SK-N-DZ (cell line): ENCODE data around the gene ZNF135.

Experiments used
- DNase-seq: peaks from one replicate; pipeline ENCODE4 v3.0.0-alpha.2; 2015; ENCODE audit warnings: low spot score

Gene ZNF135

DNA sequence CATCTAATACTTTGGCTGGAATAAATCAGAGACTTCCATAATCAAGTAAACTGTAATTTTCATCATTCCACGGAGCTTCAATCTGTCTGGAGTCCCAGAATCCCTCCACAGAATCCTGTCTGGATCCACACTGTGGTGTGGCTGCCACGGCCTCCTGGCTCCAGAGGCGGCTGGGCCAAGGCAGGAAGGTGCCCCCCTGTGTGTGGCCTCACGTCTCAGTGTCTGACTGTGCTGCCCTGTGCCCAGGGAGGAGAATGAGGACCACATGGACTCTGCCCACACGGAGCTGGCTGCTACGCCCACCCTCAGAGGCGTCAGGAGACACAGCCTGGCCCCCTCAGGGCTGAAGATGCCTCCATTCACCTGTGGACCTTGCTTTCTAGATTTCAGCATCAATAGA is 12.2 kb upstream of the ZNF135 start:
- DNase-seq, result no peak

DNA sequence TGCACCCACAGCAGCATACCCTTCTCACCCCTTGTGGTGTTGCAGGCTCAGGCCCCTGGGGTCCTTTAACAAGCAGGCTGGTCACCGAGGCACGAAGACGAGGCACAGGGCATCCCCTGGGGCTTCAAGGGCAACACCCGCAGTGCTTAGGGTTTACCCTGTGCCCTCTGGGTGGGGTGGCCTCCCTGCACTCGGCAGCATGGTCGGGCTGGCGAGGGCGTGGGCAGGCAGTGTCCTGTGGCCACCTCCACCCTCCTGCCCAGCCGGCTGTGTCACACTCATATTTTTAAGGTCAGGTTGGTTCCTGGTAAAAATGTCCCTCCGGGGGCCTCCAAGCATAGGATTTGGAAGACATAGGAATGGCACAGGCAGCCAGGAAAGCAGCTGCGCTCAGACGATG is 11.4 kb upstream of the ZNF135 start:
- DNase-seq, result no peak

DNA sequence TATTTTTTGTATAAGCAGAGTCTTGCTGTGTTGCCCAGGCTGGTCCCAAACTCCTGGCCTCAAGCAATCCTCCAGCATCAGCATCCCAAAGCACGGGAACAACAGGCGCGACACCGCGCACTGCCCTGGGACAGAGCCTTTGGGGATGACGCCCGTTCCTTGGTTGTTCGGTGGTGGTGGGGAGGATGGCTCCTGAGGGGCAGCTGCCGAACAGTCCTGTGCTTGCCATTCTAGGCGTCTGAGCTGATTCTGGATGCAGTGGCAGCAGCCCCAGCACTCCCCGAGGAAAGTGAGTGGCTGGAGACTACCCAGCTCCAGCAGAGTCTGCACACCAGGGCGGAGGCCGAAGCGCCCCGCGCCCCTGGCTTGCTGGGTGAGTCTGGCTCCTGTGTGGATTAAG is 6.8 kb upstream of the ZNF135 start:
- no peak for DNase-seq

DNA sequence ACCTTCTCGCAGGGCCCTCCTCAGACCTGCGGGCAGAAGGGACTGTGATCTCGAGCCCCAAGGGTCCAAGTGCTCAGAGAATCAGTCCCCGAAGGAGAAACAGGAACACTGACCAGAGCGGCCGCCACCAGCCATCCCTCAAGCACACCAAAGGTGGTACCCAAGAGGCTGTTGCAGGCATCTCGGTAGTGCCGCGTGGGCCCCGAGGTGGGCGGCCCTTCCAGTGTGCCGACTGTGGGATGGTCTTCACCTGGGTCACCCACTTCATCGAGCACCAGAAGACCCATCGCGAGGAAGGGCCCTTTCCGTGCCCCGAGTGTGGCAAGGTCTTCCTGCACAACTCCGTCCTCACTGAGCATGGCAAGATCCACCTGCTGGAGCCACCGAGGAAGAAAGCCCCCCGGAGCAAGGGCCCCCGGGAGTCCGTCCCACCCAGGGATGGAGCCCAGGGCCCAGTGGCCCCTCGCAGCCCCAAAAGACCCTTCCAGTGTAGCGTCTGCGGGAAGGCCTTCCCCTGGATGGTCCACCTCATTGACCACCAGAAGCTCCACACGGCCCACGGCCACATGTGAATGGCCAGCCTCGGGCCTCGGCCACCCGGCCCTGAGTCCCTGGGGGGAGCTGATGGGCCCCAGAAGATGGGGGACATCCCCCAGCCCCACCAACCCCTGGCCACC is 5.5 kb upstream of the ZNF135 start:
- DNase-seq, result no peak

DNA sequence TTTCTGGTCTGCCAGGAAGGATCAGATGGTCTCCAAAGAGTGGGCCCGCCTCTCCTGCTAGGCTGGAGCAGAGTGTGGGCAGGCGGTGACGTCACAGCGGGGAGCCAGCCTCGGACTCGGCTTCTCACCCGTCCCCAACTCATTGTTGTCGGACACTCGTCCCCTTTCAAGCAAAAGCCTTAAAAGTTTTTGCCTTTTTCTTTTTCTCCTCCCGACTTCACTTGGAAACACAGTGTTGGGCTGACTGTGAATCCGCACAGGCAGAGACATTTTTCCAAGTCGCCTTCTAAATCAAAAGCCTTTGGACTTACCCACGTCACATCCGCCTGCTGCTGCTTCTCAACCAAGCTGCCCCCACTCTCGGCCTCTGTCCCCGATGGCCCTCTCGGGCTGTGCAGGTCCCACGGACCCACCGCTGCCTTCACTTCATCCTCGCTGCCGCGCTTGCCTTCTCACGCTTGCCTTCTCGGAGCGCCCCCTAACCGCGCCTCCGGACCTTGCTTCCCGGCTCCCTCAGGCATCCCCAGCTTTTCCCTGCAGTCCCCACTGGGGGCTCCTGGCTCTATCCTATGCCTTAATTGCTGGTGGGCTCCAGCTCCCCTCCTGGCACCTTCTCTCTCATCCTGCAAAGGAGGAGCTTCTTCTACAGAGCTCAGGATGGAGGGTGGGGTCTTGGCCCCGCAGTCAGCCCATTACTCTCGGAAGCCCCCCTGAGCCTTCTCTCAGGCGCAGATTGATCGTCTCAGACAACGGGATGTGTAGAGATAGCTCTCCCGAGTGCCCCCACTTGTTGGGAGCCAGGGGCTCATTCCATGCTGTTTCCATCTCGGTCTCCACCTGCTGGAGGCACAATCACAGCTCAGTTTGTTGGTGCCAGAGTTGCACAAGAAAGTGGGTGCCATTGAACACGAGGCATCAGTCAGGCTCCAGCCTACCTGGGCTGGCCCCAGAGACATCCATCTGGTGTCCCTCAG is 3.9 kb upstream of the ZNF135 start:
- no peak for DNase-seq

DNA sequence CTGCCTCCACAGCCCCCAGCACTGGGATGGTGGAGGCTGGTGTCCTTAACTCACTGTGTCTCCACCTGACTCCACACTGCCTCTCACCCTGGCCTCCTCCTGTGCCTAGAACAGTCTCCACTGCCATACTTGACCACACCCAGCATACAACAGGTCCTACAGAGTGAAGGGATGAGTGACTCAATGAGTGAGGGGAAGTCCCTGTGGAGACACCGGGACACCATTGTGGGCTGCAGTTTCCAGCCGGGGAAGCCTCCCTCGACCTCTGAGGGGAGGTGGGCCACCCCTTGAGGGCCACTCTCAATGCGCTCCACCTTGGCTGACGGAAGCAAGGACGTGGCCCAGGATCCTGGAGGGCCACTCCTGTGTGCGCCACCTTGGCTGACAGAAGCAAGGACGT is 2.8 kb upstream of the ZNF135 start:
- DNase-seq, result no peak

DNA sequence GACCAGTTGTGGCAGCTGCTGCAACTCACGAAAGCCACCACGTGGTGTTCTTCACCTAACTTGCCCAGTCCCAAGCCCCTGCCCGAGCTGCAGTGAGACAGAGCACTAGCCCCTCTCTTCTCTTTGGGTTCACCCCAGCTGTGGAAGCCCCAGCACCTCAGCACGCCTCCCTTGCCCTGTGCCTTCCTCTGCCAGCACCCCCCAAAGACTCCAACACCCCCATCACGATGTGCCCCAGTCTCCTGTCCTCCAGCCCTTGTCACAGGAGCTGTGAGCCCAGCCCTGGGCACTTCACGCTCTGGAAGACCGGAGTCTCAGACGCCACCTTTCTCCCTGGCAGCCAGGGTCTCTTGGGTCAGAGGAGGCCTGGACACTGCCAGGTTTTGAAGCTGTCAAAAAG is 2.2 kb upstream of the ZNF135 start:
- DNase-seq, result no peak

DNA sequence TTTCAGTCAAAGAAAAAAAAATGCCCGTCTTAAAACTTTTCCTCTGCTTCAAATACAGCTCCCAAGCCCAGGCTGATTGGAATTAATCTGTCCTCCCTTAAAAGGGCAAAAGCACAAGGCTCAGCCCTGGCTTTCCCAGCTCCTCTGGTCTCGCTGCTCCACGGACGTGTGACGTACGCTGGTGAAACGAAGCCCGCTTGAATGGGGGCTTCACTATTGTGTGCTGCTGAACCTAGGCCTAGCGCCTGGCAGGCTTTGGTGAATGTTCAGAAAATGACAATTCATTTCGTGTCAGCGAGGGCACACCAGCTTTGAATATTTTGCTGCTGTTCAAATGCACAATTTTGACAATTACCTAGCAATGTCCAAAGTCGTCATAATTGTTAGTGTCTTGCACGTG is 615 bp upstream of the ZNF135 start:
- no peak for DNase-seq

DNA sequence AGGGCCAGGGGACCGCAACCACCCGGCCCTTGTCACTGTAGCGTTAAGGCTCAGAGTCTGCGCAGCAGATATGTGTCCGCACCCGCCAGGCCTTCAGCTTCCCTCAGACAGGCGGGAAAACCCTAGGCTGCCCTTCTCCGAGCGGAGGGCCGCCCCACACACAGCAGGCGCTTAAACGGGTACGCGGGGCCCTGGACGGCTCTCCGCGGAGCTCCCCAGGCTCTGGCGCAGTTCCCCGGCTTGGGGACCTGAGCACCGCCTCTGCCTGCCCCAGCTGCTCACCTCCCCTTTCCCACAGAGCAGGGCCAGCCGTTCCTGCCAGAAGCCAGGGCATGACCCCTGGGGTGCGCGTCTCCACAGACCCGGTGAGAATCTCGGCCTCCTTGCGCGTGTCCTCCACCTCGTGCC is 593 bp downstream of the ZNF135 start:
- no peak for DNase-seq

DNA sequence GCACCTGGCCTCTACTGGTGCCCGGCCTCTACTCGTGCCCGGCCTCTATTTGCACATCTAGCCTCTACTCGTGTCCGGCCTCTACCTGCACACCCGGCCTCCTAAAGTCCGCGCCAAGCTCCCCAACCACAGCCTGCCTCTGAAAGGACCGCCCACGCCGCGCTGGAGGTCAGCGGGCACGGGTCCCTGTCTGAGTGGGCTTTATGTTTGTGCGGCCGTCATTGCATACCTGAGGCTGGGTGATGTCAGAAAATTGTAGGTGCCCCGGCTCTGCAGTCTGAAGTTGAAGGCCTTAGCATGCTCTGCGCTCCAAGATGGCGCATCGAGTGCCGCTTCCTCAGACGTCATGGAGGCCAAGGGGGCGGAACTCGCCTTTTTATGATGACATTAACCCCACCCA is 1.1 kb downstream of the ZNF135 start:
- no peak for DNase-seq

DNA sequence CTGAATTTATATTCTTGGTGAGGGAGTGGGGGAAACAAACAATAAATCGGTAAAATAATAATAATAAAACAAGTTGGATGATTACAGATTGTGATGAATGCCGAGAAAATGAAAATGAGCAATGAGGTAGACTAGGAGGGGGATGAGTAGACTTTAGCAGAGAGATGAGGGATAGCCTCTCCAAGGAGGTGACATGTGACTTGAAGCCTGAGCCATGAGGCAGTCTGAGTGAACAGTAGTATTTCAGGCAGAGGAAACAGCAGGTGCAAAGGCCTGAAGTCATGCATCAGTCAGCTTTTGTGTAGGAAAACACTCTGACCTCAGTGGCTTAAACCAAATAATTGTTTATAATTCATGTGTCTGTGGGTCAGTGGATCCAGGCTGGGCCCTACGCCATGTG is 4.6 kb downstream of the ZNF135 start:
- DNase-seq, result no peak

DNA sequence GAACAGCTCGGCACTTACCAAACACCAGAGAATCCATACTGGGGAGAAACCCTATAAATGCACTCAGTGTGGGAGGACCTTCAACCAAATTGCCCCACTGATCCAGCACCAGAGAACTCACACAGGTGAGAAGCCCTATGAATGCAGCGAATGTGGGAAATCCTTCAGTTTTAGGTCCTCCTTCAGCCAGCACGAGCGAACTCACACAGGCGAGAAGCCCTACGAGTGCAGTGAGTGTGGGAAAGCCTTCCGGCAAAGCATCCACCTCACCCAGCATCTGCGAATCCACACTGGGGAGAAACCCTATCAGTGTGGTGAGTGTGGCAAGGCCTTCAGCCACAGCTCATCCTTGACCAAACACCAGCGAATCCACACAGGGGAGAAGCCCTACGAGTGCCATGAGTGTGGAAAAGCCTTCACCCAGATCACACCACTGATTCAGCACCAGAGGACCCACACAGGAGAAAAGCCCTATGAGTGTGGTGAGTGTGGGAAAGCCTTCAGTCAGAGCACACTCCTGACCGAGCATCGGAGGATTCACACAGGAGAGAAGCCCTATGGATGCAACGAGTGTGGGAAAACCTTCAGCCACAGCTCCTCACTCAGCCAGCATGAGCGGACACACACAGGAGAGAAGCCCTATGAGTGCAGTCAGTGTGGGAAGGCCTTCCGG is 8.3 kb downstream of the ZNF135 start:
- DNase-seq, result no peak

DNA sequence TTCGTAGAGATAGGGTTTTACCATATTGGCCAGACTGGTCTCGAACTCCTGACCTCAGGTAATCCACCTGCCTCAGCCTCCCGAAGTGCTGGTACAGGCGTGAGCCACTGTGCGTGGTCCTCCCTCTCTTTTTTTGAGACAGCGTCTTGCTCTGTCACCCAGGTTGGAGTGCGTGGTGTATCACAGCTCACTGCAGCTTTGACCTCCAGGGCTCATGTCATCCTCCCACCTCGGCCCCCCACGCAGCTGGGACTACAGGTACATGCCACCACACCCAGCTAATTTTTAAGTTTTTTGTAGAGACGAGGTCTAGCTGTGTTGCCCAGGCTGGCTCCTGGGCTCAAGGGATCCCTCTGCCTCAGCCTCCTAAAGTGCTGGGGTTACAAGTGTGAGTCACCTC is 20.7 kb downstream of the ZNF135 start:
- no peak for DNase-seq

DNA sequence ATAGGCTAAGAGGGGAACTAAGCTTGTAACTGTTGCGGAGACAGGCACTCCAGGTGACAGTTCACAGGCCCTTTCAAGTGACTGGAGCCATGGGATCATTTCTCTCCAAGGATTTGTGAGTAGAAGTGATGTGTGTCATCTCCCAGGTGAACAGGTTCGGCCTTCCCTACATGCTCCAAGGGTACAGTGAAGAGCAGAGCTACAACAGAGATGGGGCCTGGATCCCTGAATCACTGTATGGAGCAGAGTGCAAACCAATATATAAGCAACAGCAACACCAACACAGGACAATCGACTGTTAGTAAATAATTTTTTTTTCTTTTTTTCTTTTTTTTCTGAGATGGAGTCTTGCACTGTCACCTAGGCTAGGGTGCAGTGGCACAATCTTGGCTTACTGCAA is 23.9 kb downstream of the ZNF135 start:
- no peak for DNase-seq

DNA sequence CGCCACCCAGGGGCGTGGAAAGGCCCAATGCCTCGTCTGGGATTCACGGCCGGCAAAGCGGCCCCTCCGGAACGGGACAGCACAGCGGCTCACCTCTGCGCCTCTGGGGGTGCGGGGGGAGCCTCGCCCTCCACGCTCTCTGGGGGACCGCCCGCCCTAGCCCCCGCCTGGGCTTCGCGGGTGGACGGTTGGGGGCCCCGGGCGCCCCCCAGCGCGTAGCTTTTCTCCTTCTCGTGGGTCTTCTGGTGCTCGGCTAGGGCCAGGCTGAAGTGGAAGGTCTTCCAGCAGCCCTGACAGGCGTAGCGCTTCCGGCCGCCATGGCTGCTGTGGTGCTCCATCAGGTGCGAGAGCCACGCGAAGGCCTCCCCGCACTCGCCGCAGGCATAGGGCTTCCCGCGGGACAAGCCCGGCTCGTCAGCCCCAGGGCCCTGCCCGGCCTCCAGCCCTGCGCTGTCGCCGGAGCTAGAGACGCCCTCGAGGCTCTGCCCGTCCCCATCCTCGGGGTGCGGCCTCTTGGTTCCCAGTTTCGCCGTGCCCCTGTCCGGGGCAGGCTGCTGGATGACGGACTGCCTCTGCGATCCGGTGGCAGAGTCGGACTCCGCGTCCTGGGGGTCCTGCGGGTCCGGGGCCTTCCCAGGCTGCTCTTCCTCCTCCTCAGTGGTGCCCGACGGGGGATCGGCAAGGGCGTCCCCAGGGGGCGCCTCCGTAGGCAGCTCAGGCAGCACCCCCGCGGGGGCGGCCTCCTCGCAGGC is 25.7 kb downstream of the ZNF135 start:
- DNase-seq, result no peak

DNA sequence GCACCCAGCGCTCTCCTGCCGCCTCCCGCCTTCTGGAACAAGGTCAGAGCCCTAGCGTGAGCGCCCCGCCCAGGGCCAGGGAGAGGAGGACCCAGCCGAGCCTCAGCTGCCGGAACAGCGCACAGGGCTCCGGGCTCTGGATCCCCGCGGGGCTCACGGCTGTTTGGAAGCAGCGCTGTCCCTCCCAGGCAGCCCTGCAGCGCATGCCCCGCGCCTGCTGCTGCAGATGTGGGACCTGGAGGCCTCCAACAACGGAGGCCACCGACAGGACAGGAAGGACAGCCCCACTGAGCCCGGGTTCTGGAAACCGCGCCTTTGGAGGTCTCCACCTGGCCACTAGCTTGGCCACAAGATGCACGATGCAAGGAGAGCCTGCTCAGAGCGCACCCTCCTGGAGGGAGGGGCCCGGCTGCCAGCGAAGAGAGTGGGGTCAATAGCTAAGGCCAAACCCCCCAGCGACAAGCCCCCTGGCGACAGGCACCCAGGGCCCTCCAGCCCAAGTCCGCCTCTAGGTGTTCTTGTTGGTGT is 26.3 kb downstream of the ZNF135 start:
- no peak for DNase-seq

DNA sequence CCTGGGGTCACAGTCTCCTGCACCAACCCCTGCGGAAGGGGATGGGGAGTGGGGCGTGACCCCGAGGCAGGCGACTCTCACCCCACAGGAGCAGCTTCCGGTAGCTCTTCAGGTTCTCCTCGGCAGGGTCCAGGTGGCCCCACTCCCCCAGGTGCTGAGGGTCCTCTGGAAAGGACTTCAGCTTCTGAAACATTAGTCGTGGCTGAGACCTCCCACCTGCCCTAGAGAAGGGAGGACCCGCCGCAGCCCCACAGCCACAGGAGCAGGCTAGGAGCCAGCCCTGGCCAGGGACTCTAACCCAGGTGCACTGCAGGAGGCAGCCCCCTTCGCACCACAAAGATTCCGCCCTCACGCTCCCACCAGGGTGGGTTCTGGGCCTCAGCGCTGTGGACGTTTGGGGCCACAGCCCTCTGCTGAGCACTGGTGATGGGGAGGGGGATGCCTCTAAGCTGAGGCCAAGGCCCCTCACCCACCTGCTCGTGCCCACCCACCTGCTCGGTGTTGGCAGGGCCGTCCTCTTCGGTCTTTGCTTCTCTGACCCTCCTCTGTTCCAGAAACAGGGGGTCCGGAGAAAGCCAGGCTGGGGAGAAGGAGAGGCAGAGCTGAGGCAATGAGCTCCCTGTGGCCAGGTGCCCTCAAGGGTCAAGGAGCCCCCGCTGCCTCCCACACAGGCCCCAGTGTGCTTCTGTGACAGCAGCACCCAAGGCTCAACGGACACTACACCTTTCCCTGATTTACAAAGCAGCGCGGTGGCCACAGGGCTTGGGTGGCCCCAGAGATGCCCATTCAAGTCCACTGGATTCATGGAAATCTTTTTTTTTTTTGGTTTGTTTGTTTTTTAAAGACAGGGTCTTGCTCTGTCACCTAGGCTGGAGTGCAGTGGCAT is 28.0 kb downstream of the ZNF135 start:
- DNase-seq, result no peak

DNA sequence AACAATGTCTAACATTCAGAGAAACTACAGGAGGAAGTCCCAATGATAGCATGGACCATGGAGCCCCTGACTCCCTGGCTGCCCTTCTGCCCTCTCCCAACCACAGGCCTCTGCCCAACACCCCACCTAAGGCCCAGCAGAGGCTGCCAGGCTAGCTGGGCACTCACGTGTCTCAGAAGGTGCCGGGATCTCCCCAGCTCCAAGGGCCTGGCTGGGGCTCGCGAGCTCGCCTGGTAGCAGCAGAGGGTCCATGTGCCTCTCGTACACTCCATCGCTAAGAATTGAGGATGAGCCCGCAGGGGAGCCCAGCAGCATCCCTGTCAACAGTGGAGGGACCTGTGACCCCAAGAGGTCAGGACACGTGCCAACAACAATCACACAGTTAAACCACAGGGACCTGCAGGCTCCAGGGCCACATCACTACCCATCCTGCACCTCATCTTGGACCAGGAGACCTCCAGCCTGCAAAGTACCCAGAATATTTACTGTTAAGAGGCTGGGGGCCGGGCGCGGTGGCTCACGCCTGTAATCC is 29.5 kb downstream of the ZNF135 start:
- DNase-seq, result no peak

DNA sequence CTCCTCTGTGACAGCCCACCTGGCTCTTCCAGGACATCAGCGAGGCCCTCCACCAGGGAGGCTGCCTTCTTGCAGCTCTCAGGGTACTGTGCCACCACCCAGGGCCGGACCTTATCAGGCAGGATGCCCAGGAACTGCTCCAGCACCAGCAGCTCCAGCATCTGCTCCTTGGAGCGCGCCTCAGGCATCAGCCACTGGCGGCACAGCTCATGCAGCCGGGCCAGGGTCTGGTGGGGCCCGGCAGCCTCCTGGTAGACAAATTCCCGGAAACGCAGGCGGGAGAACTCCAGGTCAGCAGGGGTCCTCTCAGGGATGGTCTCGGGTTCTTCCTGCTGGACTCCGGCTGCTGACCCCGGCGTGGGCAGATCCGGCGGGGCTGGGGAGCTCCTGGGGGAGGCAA is 30.8 kb downstream of the ZNF135 start:
- DNase-seq, result no peak
